Measurements from ENCODE around the gene ERI2. TPM values are rescaled to one million over a fixed set of nuclear protein-coding genes. Genes with fewer than 3 reads are reported as not detected.

Gene ERI2
- total RNA-seq, 1 experiment from 2014 or later: 17.0 TPM

GRCh38 chr16:20847550-20847949 lies 41.3 kb upstream of the ERI2 start:
- peaks cover 11% of the 10 kb centered on the region; the same call in 1 of the 2 replicates for H3K36me3 ChIP-seq (ENCODE audit: insufficient read depth, low read length)
- no peaks in the 10 kb centered on the region for H3K4me1 ChIP-seq (ENCODE audit: low read length)
- H3K27me3 ChIP-seq (ENCODE audit: low read length): no peaks in the 10 kb centered on the region
- H3K4me2 ChIP-seq (ENCODE audit: low read depth, low read length, poor library complexity, severe bottlenecking): no peak overlapping the region
- DNase-seq: no peak
- no peaks in the 10 kb centered on the region for H3K9me3 ChIP-seq (ENCODE audit: low read length)
- no peaks in the 10 kb centered on the region for H3K79me2 ChIP-seq (ENCODE audit: low read length)
- H3K9me2 ChIP-seq (replicated peaks; ENCODE audit: insufficient read depth, low read length): no peaks in the 10 kb centered on the region
- no peak overlapping the region for H2AFZ ChIP-seq (ENCODE audit: low read length)
- no peaks in the 10 kb centered on the region for H4K20me1 ChIP-seq (ENCODE audit: insufficient read depth, low read depth, low read length)
- no peak overlapping the region for H3K27ac ChIP-seq (ENCODE audit: low read length)
- H3K9ac ChIP-seq (ENCODE audit: low read length): no peak overlapping the region
- H3K4me3 ChIP-seq (ENCODE audit: low read length): no peak overlapping the region

- Histone ChIP-seq H3K27ac (ENCODE audit: low read length) (no peak overlapping the region), H3K36me3 (ENCODE audit: insufficient read depth, low read length) (peaks cover 19% of the 10 kb centered on the region), H3K27me3 (ENCODE audit: low read length) (no peaks in the 10 kb centered on the region), H4K20me1 (ENCODE audit: insufficient read depth, low read depth, low read length) (no peaks in the 10 kb centered on the region), H3K4me3 (ENCODE audit: low read length) (no peak overlapping the region), H3K9me3 (ENCODE audit: low read length) (no peaks in the 10 kb centered on the region), H2AFZ (ENCODE audit: low read length) (no peak overlapping the region), H3K79me2 (ENCODE audit: low read length) (no peaks in the 10 kb centered on the region), H3K4me1 (ENCODE audit: low read length) (no peaks in the 10 kb centered on the region), H3K9ac (ENCODE audit: low read length) (no peak overlapping the region), H3K9me2 (replicated peaks; ENCODE audit: insufficient read depth, low read length) (no peaks in the 10 kb centered on the region), H3K4me2 (ENCODE audit: low read depth, low read length, poor library complexity, severe bottlenecking) (no peak overlapping the region)
- no peak for DNase-seq
Measured at GRCh38 chr16:20846551-20846950, 40.3 kb upstream of the ERI2 start.

- Histone ChIP-seq H3K4me1 (ENCODE audit: low read length) (no peaks in the 10 kb centered on the region), H4K20me1 (ENCODE audit: insufficient read depth, low read depth, low read length) (no peaks in the 10 kb centered on the region), H3K79me2 (ENCODE audit: low read length) (no peaks in the 10 kb centered on the region), H3K9me2 (replicated peaks; ENCODE audit: insufficient read depth, low read length) (no peaks in the 10 kb centered on the region), H3K4me2 (ENCODE audit: low read depth, low read length, poor library complexity, severe bottlenecking) (no peak overlapping the region), H3K9me3 (ENCODE audit: low read length) (no peaks in the 10 kb centered on the region), H3K4me3 (ENCODE audit: low read length) (no peak overlapping the region), H3K27me3 (ENCODE audit: low read length) (no peaks in the 10 kb centered on the region), H3K27ac (ENCODE audit: low read length) (no peak overlapping the region), H2AFZ (ENCODE audit: low read length) (no peak overlapping the region), H3K36me3 (ENCODE audit: insufficient read depth, low read length) (peaks cover 19% of the 10 kb centered on the region), H3K9ac (ENCODE audit: low read length) (no peak overlapping the region)
- no peak for DNase-seq
Measured at GRCh38 chr16:20846030-20846429, 39.8 kb upstream of the ERI2 start.

- Histone ChIP-seq H4K20me1 (ENCODE audit: insufficient read depth, low read depth, low read length) (no peaks in the 10 kb centered on the region), H3K9me2 (replicated peaks; ENCODE audit: insufficient read depth, low read length) (no peaks in the 10 kb centered on the region), H3K79me2 (ENCODE audit: low read length) (no peaks in the 10 kb centered on the region), H3K4me1 (ENCODE audit: low read length) (no peaks in the 10 kb centered on the region), H3K4me3 (ENCODE audit: low read length) (no peak overlapping the region), H3K9ac (ENCODE audit: low read length) (no peak overlapping the region), H3K27me3 (ENCODE audit: low read length) (no peaks in the 10 kb centered on the region), H2AFZ (ENCODE audit: low read length) (no peak overlapping the region), H3K4me2 (ENCODE audit: low read depth, low read length, poor library complexity, severe bottlenecking) (no peak overlapping the region), H3K27ac (ENCODE audit: low read length) (no peak overlapping the region), H3K9me3 (ENCODE audit: low read length) (no peaks in the 10 kb centered on the region), H3K36me3 (ENCODE audit: insufficient read depth, low read length) (peaks cover 28% of the 10 kb centered on the region)
- no peak for DNase-seq
Measured at GRCh38 chr16:20844588-20844987, 38.3 kb upstream of the ERI2 start.

- Histone ChIP-seq H3K9ac (ENCODE audit: low read length) (no peak overlapping the region), H3K4me3 (ENCODE audit: low read length) (no peak overlapping the region), H3K27ac (ENCODE audit: low read length) (no peak overlapping the region), H3K36me3 (ENCODE audit: insufficient read depth, low read length) (peaks cover 29% of the 10 kb centered on the region), H3K9me2 (replicated peaks; ENCODE audit: insufficient read depth, low read length) (no peaks in the 10 kb centered on the region), H4K20me1 (ENCODE audit: insufficient read depth, low read depth, low read length) (no peaks in the 10 kb centered on the region), H3K27me3 (ENCODE audit: low read length) (no peaks in the 10 kb centered on the region), H2AFZ (ENCODE audit: low read length) (no peak overlapping the region), H3K9me3 (ENCODE audit: low read length) (no peaks in the 10 kb centered on the region), H3K4me2 (ENCODE audit: low read depth, low read length, poor library complexity, severe bottlenecking) (no peak overlapping the region), H3K79me2 (ENCODE audit: low read length) (no peaks in the 10 kb centered on the region), H3K4me1 (ENCODE audit: low read length) (no peaks in the 10 kb centered on the region)
- DNase-seq: no peak
Measured at GRCh38 chr16:20844054-20844453, 37.8 kb upstream of the ERI2 start.

- peaks cover 3% of the 10 kb centered on the region; the same call in 1 of the 2 replicates for H3K4me1 ChIP-seq (ENCODE audit: low read length)
- H2AFZ ChIP-seq (ENCODE audit: low read length): no peak overlapping the region
- H3K36me3 ChIP-seq (ENCODE audit: insufficient read depth, low read length): peaks cover 58% of the 10 kb centered on the region
- no peaks in the 10 kb centered on the region for H3K9me2 ChIP-seq (replicated peaks; ENCODE audit: insufficient read depth, low read length)
- H3K4me3 ChIP-seq (ENCODE audit: low read length): no peak overlapping the region
- peaks cover 19% of the 10 kb centered on the region for H3K9me3 ChIP-seq (ENCODE audit: low read length)
- H3K79me2 ChIP-seq (ENCODE audit: low read length): no peaks in the 10 kb centered on the region
- no peaks in the 10 kb centered on the region for H3K27me3 ChIP-seq (ENCODE audit: low read length)
- no peak for DNase-seq
- no peak overlapping the region for H3K4me2 ChIP-seq (ENCODE audit: low read depth, low read length, poor library complexity, severe bottlenecking)
- no peak overlapping the region for H3K27ac ChIP-seq (ENCODE audit: low read length)
- no peaks in the 10 kb centered on the region for H4K20me1 ChIP-seq (ENCODE audit: insufficient read depth, low read depth, low read length)
- H3K9ac ChIP-seq (ENCODE audit: low read length): no peak overlapping the region
Measured at GRCh38 chr16:20839504-20839903, 33.2 kb upstream of the ERI2 start.

GRCh38 chr16:20838240-20838639 lies 32.0 kb upstream of the ERI2 start:
- Histone ChIP-seq H3K27ac (ENCODE audit: low read length) (no peak overlapping the region), H3K9me3 (ENCODE audit: low read length) (peaks cover 22% of the 10 kb centered on the region), H3K4me2 (ENCODE audit: low read depth, low read length, poor library complexity, severe bottlenecking) (no peak overlapping the region), H3K4me3 (ENCODE audit: low read length) (no peak overlapping the region), H3K36me3 (ENCODE audit: insufficient read depth, low read length) (peaks cover 68% of the 10 kb centered on the region), H3K79me2 (ENCODE audit: low read length) (no peaks in the 10 kb centered on the region), H3K9ac (ENCODE audit: low read length) (no peak overlapping the region), H3K9me2 (replicated peaks; ENCODE audit: insufficient read depth, low read length) (no peaks in the 10 kb centered on the region), H3K4me1 (ENCODE audit: low read length) (peaks cover 3% of the 10 kb centered on the region; the same call in 1 of the 2 replicates), H4K20me1 (ENCODE audit: insufficient read depth, low read depth, low read length) (no peaks in the 10 kb centered on the region), H2AFZ (ENCODE audit: low read length) (no peak overlapping the region), H3K27me3 (ENCODE audit: low read length) (no peaks in the 10 kb centered on the region)
- no peak for DNase-seq

- no peak overlapping the region for H3K9ac ChIP-seq (ENCODE audit: low read length)
Measured at GRCh38 chr16:20833086-20833485, 26.8 kb upstream of the ERI2 start.

GRCh38 chr16:20830372-20830771 lies 24.1 kb upstream of the ERI2 start:
- Histone ChIP-seq H3K4me2 (ENCODE audit: low read depth, low read length, poor library complexity, severe bottlenecking) (no peak overlapping the region), H3K4me3 (ENCODE audit: low read length) (no peak overlapping the region), H3K9me3 (ENCODE audit: low read length) (peaks cover 12% of the 10 kb centered on the region), H3K27me3 (ENCODE audit: low read length) (no peaks in the 10 kb centered on the region), H3K79me2 (ENCODE audit: low read length) (no peaks in the 10 kb centered on the region), H3K9ac (ENCODE audit: low read length) (no peak overlapping the region), H4K20me1 (ENCODE audit: insufficient read depth, low read depth, low read length) (no peaks in the 10 kb centered on the region), H3K36me3 (ENCODE audit: insufficient read depth, low read length) (peaks cover 49% of the 10 kb centered on the region), H2AFZ (ENCODE audit: low read length) (no peak overlapping the region), H3K9me2 (replicated peaks; ENCODE audit: insufficient read depth, low read length) (no peaks in the 10 kb centered on the region), H3K4me1 (ENCODE audit: low read length) (no peaks in the 10 kb centered on the region), H3K27ac (ENCODE audit: low read length) (no peak overlapping the region)
- DNase-seq: no peak

More at GRCh38 chr16:20833086-20833485, 26.8 kb upstream of the ERI2 start:
- Histone ChIP-seq H3K4me3 (ENCODE audit: low read length) (no peak overlapping the region), H2AFZ (ENCODE audit: low read length) (no peak overlapping the region), H3K36me3 (ENCODE audit: insufficient read depth, low read length) (peaks cover 54% of the 10 kb centered on the region), H3K27ac (ENCODE audit: low read length) (no peak overlapping the region), H3K79me2 (ENCODE audit: low read length) (no peaks in the 10 kb centered on the region), H3K4me1 (ENCODE audit: low read length) (peaks cover 3% of the 10 kb centered on the region; the same call in 1 of the 2 replicates), H3K9me3 (ENCODE audit: low read length) (peaks cover 22% of the 10 kb centered on the region), H4K20me1 (ENCODE audit: insufficient read depth, low read depth, low read length) (no peaks in the 10 kb centered on the region), H3K4me2 (ENCODE audit: low read depth, low read length, poor library complexity, severe bottlenecking) (no peak overlapping the region), H3K9me2 (replicated peaks; ENCODE audit: insufficient read depth, low read length) (no peaks in the 10 kb centered on the region), H3K27me3 (ENCODE audit: low read length) (no peaks in the 10 kb centered on the region)
- no peak for DNase-seq
